ENCODE data around the gene TOE1. TPM values are rescaled to one million over a fixed set of nuclear protein-coding genes. Genes with fewer than 3 reads are reported as not detected.
"Not testable (repeated sequence)": the region's sequence is repeated elsewhere in the genome, so short reads cannot be mapped to it uniquely, and the experiment has no call there.

Gene TOE1
- 1 to 10 TPM; 2.0 to 2.3 TPM for total RNA-seq

DNA sequence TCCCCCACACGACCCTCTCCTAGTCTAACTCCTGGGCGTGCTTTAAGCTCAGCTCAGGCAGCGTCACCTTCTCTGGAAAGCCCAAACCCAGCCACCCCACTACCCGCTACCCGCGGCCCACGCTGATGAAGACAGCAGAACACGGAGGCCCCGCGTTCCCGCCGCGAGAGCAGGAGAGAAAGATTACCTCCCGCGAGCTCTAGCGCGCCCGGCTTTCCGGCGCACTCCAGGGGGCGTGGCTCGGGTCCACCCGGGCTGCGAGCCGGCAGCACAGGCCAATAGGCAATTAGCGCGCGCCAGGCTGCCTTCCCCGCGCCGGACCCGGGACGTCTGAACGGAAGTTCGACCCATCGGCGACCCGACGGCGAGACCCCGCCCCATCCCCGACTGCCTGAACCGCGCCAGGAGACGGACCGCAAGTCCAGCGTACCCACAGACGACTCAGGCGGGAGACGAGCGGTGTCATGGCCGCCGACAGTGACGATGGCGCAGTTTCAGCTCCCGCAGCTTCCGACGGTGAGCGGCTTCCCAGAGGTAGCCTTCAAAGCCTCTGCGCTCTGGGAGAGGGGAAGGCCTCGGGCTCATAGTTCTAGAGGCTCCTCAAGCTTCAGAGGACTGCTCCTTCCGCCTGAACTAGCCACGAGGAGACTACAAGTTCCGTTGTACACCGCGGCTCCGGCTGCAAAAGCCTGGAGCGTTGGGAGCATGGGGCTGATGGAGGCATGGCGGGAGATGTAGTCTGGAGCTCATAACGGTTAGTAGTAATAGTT is at the start of gene TOE1, which contains the start of gene MUTYH:
TOE1 (plus strand) TSS at position 382 of the 770 bp plus-strand sequence; CDS start at position 465, 83 bp downstream.
MUTYH (minus strand) TSS at position 652 of the 770 bp plus-strand sequence. CDS start 5,935 bp downstream, outside the sequence.
- Histone ChIP-seq H3K4me1 (peaks cover 27% of the 10 kb centered on the region), H3K4me3 (peak within 1 kb of the TSS; percentile 60 to 93), H3K27ac (peak within 1 kb of the TSS; percentile 83 to 99 (median 96)), H3K36me3 (replicated peaks in 1 of 2; ENCODE audit: insufficient read depth in 1 of 2, low read depth in 2 of 2) (peaks cover 0 to 10% of the 10 kb centered on the region in 2 donors), H3K9me3 (no peaks in the 10 kb centered on the region), H3K27me3 (no peaks in the 10 kb centered on the region)
- DNase-seq, result peak; percentile 90 to 93 (median 92)
- intact Hi-C loops (cut with DNase I), result loop anchor here (5.0 to 10.0 kb wide), 2 partner anchors 157 to 235 kb away; no protein-coding TSS in a partner anchor
- WGBS, 2 donors, result 0 to 6% methylated on average over 6 to 65 of the region's 70 CpGs
- TF ChIP-seq POLR2A (IDR thresholded peaks at IDR 0.05) (peak; percentile 81 to 89 (median 83)), CTCF (IDR thresholded peaks at IDR 0.05) (peak in 2 of 7 experiments; percentile 11 to 13)
- peak; percentile 92 for ATAC-seq

- H3K36me3 ChIP-seq (replicated peaks in 1 of 2; ENCODE audit: insufficient read depth in 1 of 2, low read depth in 2 of 2); H3K27ac ChIP-seq; ATAC-seq; H3K4me1 ChIP-seq; intact Hi-C loops (cut with DNase I); H3K9me3 ChIP-seq; H3K4me3 ChIP-seq; DNase-seq; H3K27me3 ChIP-seq: not testable (repeated sequence)
- 85 to 91% methylated on average over 6 of the region's 6 CpGs for WGBS, 2 donors
These were observed 49.0 kb upstream of the TOE1 start for GRCh38 chr1:45291002-45291401.

- no peak overlapping the region for H3K4me3 ChIP-seq
- ATAC-seq (no peak), DNase-seq (no peak)
- no peaks in the 10 kb centered on the region for H3K4me1 ChIP-seq
- H3K9me3 ChIP-seq, result no peaks in the 10 kb centered on the region
- 50 to 58% methylated on average over 2 of the region's 2 CpGs for WGBS, 2 donors
- intact Hi-C loops (cut with DNase I), result no loop called here
- no peaks in the 10 kb centered on the region for H3K36me3 ChIP-seq (replicated peaks in 1 of 2; ENCODE audit: insufficient read depth in 1 of 2, low read depth in 2 of 2)
- TF ChIP-seq CTCF (IDR thresholded peaks at IDR 0.05) (no peak), POLR2A (IDR thresholded peaks at IDR 0.05) (no peak)
- no peak overlapping the region for H3K27ac ChIP-seq
- H3K27me3 ChIP-seq, result no peaks in the 10 kb centered on the region
These were observed 48.3 kb upstream of the TOE1 start for GRCh38 chr1:45291716-45292115.

GRCh38 chr1:45297666-45298356 is 42.2 kb upstream of the TOE1 start:
- intact Hi-C loops (cut with DNase I), result no loop called here
- 63 to 66% methylated on average over 5 to 8 of the region's 8 CpGs for WGBS, 2 donors
- H3K36me3 ChIP-seq (replicated peaks in 1 of 2; ENCODE audit: insufficient read depth in 1 of 2, low read depth in 2 of 2), result no peaks in the 10 kb centered on the region

More at GRCh38 chr1:45297666-45298356, 42.2 kb upstream of the TOE1 start:
- TF ChIP-seq CTCF (IDR thresholded peaks at IDR 0.05) (no peak), POLR2A (IDR thresholded peaks at IDR 0.05) (no peak)
- DNase-seq, result no peak
- H3K4me3 ChIP-seq, result no peak overlapping the region
- H3K9me3 ChIP-seq, result no peaks in the 10 kb centered on the region
- no peak for ATAC-seq
- no peak overlapping the region for H3K27ac ChIP-seq
- no peaks in the 10 kb centered on the region for H3K27me3 ChIP-seq
- H3K4me1 ChIP-seq, result no peaks in the 10 kb centered on the region

Measured in body of pancreas (tissue), 4 donors.